Neural cell (in vitro differentiated cells): ENCODE measurements around the gene JAZF1. TPM values are rescaled to one million over a fixed set of nuclear protein-coding genes. Genes with fewer than 3 reads are reported as not detected.

Experiments used
- H2AFZ ChIP-seq: fragments of 200-600, 300-800 bp; sonication (generic), shearing (Covaris generic); 2 replicates; pipeline ENCODE4 v1.6.0; 2014; ENCODE audit warnings: low read depth, mild to moderate bottlenecking, antibody characterized with exemption, low read length, moderate library complexity
- H3F3A ChIP-seq: fragments of 200-600 bp; shearing (Covaris generic); 2 replicates; pipeline ENCODE4 v1.6.1; 2016; ENCODE audit warnings: mild to moderate bottlenecking, moderate library complexity, mixed read lengths, antibody characterized with exemption, low read length; ENCODE audit not compliant: insufficient read depth, poor library complexity, severe bottlenecking
- H3K27ac ChIP-seq: fragments of 200-600, 300-800 bp; sonication (generic), shearing (Covaris generic); 2 replicates; pipeline ENCODE4 v1.5.1; 2014; ENCODE audit warnings: mild to moderate bottlenecking, low read length, moderate library complexity
- H3K27me3 ChIP-seq: fragments of 300-800, 200-600 bp; sonication (generic), shearing (Covaris generic); 2 replicates; pipeline ENCODE4 v1.6.0; 2014; ENCODE audit warnings: mild to moderate bottlenecking, low read depth, low read length, moderate library complexity; ENCODE audit not compliant: insufficient read depth
- H3K36me3 ChIP-seq: fragments of 300-800, 200-600 bp; sonication (generic), shearing (Covaris generic); 2 replicates; pipeline ENCODE4 v1.5.1; 2014; ENCODE audit warnings: mild to moderate bottlenecking, antibody characterized with exemption, low read length, moderate library complexity; ENCODE audit not compliant: insufficient read depth
- H3K4me2 ChIP-seq: fragments of 300-800, 200-600 bp; sonication (generic), shearing (Covaris generic); 2 replicates; pipeline ENCODE4 v1.6.0; 2014; ENCODE audit warnings: mild to moderate bottlenecking, low read length
- H3K4me3 ChIP-seq: fragments of 300-800, 200-600 bp; sonication (generic), shearing (Covaris generic); 2 replicates; pipeline ENCODE4 v1.5.1; 2014; ENCODE audit warnings: mild to moderate bottlenecking, low read length, moderate library complexity
- H3K79me2 ChIP-seq: fragments of 200-600 bp; shearing (Covaris generic); replicated peaks from 2 replicates; pipeline ENCODE4 v1.6.0; 2014; ENCODE audit warnings: mild to moderate bottlenecking, low read length, moderate library complexity; ENCODE audit not compliant: insufficient read depth
- H3K9ac ChIP-seq: fragments of 300-800, 200-600 bp; sonication (generic), shearing (Covaris generic); 2 replicates; pipeline ENCODE4 v1.6.1; 2016; ENCODE audit warnings: mild to moderate bottlenecking, low read length, mixed read lengths
- H3K9me2 ChIP-seq: fragments of 200-600 bp; shearing (Covaris generic); 2 replicates; pipeline ENCODE4 v1.6.1; 2016; ENCODE audit warnings: mild to moderate bottlenecking, low read length, mixed read lengths; ENCODE audit not compliant: insufficient read depth
- H3K9me3 ChIP-seq: fragments of 200-600, 300-800 bp; sonication (generic), shearing (Covaris generic); 2 replicates; pipeline ENCODE4 v1.6.1; 2016; ENCODE audit warnings: mild to moderate bottlenecking, mixed run types, low read length, moderate library complexity, mixed read lengths
- H4K20me1 ChIP-seq: fragments of 200-600 bp; shearing (Covaris generic); 2 replicates; pipeline ENCODE4 v1.6.1; 2016; ENCODE audit warnings: mild to moderate bottlenecking, mixed run types; ENCODE audit not compliant: insufficient read depth
- EP300 ChIP-seq: fragments of 450-650 bp; conservative IDR thresholded peaks from 2 replicates; pipeline ENCODE4 v1.6.1; 2014; ENCODE audit warnings: antibody characterized with exemption, mild to moderate bottlenecking, moderate library complexity; ENCODE audit not compliant: poor library complexity, severe bottlenecking
- EZH2 ChIP-seq: fragments of 200-600, 300-800 bp; shearing (Covaris generic), sonication (generic); IDR thresholded peaks from 2 replicates; pipeline ENCODE4 v1.6.1; 2014; ENCODE audit warnings: antibody characterized with exemption, low read length, borderline replicate concordance, mild to moderate bottlenecking; ENCODE audit not compliant: insufficient read depth, poor library complexity, severe bottlenecking
- MXI1 ChIP-seq: fragments of 450-650 bp; conservative IDR thresholded peaks from 2 replicates; pipeline ENCODE4 v1.6.1; 2014; ENCODE audit warnings: antibody characterized with exemption, mild to moderate bottlenecking; ENCODE audit not compliant: poor library complexity, severe bottlenecking
- POLR2AphosphoS5 ChIP-seq: IDR thresholded peaks from 2 replicates; pipeline ENCODE4 v1.6.1; 2012
- RAD21 ChIP-seq: fragments of 450-650 bp; conservative IDR thresholded peaks from 2 replicates; pipeline ENCODE4 v1.6.1; 2014; ENCODE audit warnings: antibody characterized with exemption, mild to moderate bottlenecking, moderate library complexity
- REST ChIP-seq: IDR thresholded peaks from 2 replicates; pipeline ENCODE4 v1.6.1; 2012; ENCODE audit warnings: borderline replicate concordance
- SMC3 ChIP-seq: fragments of 450-650 bp; conservative IDR thresholded peaks from 2 replicates; pipeline ENCODE4 v1.6.1; 2014; ENCODE audit warnings: antibody characterized with exemption, mild to moderate bottlenecking, moderate library complexity; ENCODE audit not compliant: poor library complexity
- TAF1 ChIP-seq: IDR thresholded peaks from 2 replicates; pipeline ENCODE4 v1.6.1; 2012; ENCODE audit warnings: low read depth
- polyA plus RNA-seq: library from polyadenylated mRNA; depleted of rRNA; stranded (reverse); fragments of >200 nt; gene quantifications from 2 replicates; pipeline ENCODE4 v1.2.3, GENCODE V29; 2014
- TF ChIP-seq, protein P1 (sequence below): fragments of 450-650 bp; IDR thresholded peaks from 2 replicates; pipeline ENCODE4 v1.5.1; 2014; ENCODE audit warnings: antibody characterized with exemption, mild to moderate bottlenecking, moderate library complexity; ENCODE audit not compliant: poor library complexity, severe bottlenecking

Gene JAZF1
- polyA plus RNA-seq, 1 donor from 2014 or later: 29.5 TPM

DNA sequence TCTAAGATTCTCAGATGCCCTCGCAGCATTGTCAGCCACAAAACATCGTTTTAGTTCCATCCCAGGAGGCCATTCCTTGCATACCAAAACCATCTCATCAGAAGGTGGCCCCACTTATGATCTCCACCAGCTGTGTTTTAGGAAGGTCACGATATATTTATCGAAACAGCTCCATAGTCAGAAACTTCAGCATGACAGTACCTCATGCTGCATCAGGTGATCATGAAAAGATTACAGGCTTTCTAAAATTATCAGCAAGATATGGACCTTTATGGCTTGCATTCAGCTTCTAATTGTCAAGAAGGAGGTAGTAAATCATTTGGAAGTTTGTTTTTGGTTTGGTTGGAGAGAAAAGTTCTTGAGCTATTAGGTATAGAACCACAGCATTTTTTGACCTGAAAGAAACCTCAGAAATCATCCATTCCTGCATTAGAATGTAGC, 20.0 kb downstream of the JAZF1 start:
- H3K4me3 ChIP-seq: no peak overlapping the region
- H3K27ac ChIP-seq: no peak overlapping the region
- H3K36me3 ChIP-seq: peaks cover 3% of the 10 kb centered on the region
- no peaks in the 10 kb centered on the region for H3F3A ChIP-seq
- H3K4me2 ChIP-seq: no peak overlapping the region
- no peaks in the 10 kb centered on the region for H3K79me2 ChIP-seq
- no peaks in the 10 kb centered on the region for H3K9me3 ChIP-seq
- H3K9me2 ChIP-seq: no peaks in the 10 kb centered on the region
- H3K9ac ChIP-seq: no peak overlapping the region
- no peak overlapping the region for H2AFZ ChIP-seq
- no peaks in the 10 kb centered on the region for H3K27me3 ChIP-seq
- H4K20me1 ChIP-seq: no peaks in the 10 kb centered on the region
- TF ChIP-seq REST: no peak
- TF ChIP-seq POLR2AphosphoS5: no peak
- no peak for TF ChIP-seq EZH2
- TF ChIP-seq RAD21: no peak
- TF ChIP-seq TAF1: no peak
- TF ChIP-seq, protein P1, sequence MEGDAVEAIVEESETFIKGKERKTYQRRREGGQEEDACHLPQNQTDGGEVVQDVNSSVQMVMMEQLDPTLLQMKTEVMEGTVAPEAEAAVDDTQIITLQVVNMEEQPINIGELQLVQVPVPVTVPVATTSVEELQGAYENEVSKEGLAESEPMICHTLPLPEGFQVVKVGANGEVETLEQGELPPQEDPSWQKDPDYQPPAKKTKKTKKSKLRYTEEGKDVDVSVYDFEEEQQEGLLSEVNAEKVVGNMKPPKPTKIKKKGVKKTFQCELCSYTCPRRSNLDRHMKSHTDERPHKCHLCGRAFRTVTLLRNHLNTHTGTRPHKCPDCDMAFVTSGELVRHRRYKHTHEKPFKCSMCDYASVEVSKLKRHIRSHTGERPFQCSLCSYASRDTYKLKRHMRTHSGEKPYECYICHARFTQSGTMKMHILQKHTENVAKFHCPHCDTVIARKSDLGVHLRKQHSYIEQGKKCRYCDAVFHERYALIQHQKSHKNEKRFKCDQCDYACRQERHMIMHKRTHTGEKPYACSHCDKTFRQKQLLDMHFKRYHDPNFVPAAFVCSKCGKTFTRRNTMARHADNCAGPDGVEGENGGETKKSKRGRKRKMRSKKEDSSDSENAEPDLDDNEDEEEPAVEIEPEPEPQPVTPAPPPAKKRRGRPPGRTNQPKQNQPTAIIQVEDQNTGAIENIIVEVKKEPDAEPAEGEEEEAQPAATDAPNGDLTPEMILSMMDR: no peak
- no peak for TF ChIP-seq MXI1
- TF ChIP-seq EP300: no peak
- TF ChIP-seq SMC3: no peak

GRCh38 chr7:28157831-28158416, 22.7 kb downstream of the JAZF1 start:
- Histone ChIP-seq H3F3A (no peaks in the 10 kb centered on the region), H3K4me2 (no peak overlapping the region), H3K79me2 (no peaks in the 10 kb centered on the region)

More at GRCh38 chr7:28157831-28158416, 22.7 kb downstream of the JAZF1 start:
- Histone ChIP-seq H3K27ac (no peak overlapping the region), H3K27me3 (no peaks in the 10 kb centered on the region), H3K4me3 (no peak overlapping the region), H2AFZ (no peak overlapping the region), H3K9me2 (no peaks in the 10 kb centered on the region), H3K9me3 (no peaks in the 10 kb centered on the region), H4K20me1 (no peaks in the 10 kb centered on the region), H3K9ac (no peak overlapping the region), H3K36me3 (no peaks in the 10 kb centered on the region)
- TF ChIP-seq EZH2 (no peak), TAF1 (no peak), MXI1 (no peak), RAD21 (no peak), POLR2AphosphoS5 (no peak), REST (no peak), EP300 (no peak), SMC3 (no peak)
- TF ChIP-seq, protein P1: no peak
